Activated T-helper 1 cell treated with anti-CD3 and anti-CD28 coated beads, Interleukin-2, amount 50 U/mL, for 16 hours (primary cell): Measurements from ENCODE around the gene PRPS1.
"Not testable (repeated sequence)": the region's sequence is repeated elsewhere in the genome, so short reads cannot be mapped to it uniquely, and the experiment has no call there.

Experiments
- DNase-seq, 2 donors: peaks; one replicate each; pipeline ENCODE4 v3.0.0-alpha.2; 2020; ENCODE audit warnings: low read depth in 1 of 2, low spot score in 1 of 2

The PRPS1 gene

GRCh38 chrX:107627838-107628661 is at the start of gene PRPS1:
PRPS1 (plus strand) TSS chrX:107628510; CDS start chrX:107628629, 119 bp downstream.
- DNase-seq, result peak; percentile 57 to 76

DNA sequence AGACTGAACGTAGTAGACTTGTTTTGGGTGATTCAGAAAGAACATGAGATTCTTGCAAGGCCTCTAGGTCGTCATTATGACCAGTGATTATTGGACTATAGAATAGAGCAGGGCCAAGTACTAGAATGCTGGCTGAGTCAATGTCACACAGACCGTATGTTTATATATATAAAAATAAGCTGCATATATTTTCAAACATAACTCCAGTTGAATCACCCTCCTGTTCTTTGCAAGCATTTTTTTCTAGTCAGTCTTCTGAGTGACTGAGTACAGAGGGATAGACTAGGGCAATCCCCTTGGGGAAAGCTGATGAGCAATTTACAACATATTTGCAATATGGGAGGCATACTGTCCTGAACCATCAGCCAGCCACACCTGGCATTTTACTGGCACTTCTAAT is 48.4 kb upstream of the PRPS1 start:
- DNase-seq, result no peak

- no peak for DNase-seq
Measured at GRCh38 chrX:107581923-107582322, 46.4 kb upstream of the PRPS1 start.

DNA sequence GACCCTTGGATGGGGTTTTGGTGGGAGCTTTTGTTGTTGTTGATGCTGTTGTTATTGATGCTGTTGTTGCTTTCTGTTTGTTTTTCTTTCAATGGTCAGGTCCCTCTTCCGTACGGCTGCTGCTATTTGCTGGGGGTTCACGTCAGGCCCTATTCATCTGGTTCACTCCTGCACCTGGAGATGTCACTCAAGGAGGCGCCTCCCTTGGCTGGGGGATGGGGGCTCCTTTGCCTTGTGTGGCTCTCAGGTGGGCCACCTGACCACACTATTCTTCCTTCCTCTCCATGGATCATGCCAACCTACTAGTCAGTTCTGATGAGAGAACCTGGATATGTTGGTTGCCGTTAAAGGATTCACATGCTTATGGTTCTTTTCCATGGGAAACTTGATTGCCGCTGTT is 39.1 kb upstream of the PRPS1 start:
- no peak for DNase-seq

DNA sequence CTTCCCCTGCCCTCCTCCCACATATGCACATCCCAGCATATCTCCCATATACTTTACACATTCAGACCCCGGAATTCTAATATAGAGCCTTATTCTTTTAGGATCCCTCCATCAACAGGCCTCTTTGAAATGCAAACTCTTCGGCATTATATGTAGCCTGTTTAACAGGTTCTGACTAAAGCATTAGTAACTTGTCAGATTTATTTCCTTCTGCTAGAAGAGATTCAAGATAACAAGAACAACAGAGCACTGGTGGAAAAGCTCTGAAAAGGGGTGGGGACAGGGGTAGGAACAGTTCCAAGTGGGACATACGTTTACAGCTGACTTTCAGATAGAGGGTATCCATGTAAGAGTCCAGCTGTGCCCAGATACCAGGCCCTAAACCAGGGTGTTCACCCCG is 31.7 kb upstream of the PRPS1 start:
- no peak for DNase-seq

DNA sequence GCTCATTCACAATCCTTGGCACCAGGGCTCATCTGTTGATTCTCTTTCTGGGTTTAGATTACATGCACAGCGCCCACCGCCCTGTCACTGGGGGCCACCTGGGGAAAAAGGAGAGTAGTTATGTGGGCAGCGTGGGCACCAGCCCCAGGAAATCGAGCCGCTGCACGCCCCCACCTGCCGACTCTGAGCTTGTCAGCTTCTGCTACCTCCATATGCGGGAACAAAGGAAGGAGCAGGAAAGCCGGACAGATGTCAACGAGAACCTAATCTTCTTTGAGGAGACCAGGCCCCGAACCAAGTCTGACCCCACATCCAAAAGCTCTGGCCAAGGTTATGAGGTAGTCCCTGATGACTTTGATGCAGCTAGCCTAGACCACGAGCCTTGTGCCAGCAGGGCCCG is 31.0 kb upstream of the PRPS1 start:
- no peak for DNase-seq

GRCh38 chrX:107597791-107598190 is 30.5 kb upstream of the PRPS1 start:
- DNase-seq, result no peak

DNA sequence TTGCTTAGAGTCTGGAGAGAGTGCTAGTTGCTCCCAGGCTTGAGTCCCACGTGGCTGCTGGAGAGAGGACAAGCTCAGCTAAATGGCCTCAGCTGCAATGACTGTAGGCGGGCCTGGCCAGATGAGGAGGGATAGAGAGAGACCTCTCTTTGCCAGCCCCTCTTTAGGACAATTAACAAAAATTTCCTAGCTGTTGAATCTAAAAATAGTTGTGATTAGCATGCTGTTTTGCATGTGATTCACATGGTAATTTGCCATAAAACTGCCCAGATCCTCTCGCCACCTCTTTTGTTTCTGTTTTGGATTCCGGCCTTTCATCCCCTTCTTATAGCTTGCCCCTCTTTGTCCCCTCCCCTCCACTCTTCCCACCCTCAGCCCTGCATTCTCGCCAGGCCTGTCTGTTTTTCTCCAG is 28.9 kb upstream of the PRPS1 start:
- no peak for DNase-seq

DNA sequence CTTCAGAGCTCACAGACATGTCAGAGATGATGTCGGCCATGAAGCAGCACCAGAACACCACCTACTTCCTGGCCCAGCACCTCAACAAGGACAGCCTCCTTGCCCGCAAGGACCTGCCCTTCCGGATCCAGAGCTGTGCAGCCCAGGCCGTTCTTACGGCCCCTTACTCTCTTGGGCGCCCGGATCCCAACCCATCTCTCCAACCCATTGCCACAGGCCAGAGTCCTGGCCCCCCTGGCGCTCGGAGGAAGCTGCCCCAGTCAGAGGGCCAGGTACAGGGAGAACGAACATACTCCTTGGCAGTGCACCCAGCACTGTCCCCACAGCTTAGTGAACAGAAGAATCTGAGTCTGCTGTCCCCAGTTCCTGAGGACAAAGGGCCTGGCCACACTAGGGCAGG is 27.9 kb upstream of the PRPS1 start:
- DNase-seq, result no peak

GRCh38 chrX:107601326-107601725 is 27.0 kb upstream of the PRPS1 start:
- DNase-seq, result no peak

GRCh38 chrX:107601759-107602158 is 26.6 kb upstream of the PRPS1 start:
- DNase-seq, result no peak

GRCh38 chrX:107602694-107603239 is 25.5 kb upstream of the PRPS1 start:
- DNase-seq, result no peak

DNA sequence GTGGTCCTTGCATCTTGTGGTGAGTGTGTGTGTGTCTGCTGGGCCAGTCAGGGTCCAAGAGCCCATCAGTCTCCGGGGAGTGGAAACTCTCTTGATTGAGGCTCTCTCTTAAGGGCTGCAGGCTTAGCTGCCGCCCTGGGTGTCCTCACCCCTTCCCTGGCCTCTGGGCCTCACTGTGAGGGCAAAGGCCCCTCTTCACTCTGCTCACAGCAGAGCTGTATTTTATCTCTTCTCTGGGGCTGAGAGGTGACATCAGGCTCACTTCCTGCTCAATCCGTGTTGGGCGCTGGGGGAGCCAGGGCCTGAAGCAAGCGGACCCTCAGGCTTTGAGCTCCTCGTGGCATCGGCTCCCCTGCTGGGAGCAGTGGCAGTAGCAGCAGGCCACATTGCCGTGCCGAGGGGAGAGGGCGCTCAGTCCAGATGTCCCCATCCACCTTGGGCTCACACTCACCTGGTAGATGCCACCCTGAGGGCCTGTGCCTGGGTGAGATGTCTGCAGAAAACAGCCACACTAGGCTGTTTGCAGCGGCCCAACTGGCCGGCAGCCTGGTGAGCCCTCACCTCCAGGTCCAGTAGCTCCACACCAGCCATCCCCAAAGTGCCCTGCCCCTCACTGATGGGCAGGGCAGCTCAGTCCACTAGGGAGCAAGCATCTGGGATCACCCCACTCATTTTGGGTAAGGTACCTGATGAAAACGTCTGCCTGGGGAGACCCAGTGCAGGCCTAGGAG is 24.7 kb upstream of the PRPS1 start:
- DNase-seq, result no peak

- DNase-seq, result not testable (repeated sequence)
Measured at GRCh38 chrX:107609061-107609460, 19.2 kb upstream of the PRPS1 start.

DNA sequence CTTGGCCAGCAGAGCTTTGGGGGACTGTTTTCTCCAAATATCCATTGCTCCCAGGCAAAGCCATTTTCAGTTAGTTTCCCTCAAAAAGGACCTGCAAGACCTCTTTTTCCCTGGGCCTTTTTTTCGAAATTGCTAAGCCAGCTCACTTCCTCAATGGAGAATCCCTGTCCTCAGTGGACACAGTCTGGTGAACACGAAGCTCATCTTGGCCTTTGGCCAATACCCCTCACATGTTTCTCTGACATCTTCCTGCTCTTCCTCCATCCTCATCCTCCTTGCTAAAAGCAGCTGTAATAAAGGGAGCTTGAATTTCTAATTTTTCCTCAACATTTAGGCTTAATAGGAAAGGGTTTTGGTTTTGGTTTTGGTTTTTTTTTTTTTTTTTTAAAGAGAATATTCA is 17.6 kb upstream of the PRPS1 start:
- no peak for DNase-seq

DNA sequence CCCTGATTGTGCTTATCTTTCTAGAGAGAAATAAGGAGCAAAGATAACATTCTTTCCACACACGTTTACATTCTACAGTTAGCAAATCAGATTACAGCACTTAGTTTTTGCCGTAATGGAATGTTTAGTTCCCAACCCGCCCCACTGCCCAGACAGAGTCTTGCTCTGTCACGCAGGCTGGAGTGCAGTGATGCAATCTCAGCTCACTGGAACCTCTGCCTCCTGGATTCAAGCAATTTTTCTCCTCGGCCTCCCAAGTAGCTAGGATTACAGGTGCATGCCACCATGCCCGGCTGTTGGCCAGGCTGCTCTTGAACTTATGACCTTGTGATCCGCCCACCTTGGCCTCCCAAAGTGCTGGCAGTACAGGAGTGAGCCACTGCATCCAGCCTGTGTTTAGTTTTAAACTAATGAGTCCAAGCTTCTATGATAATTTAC is 8.4 kb upstream of the PRPS1 start:
- no peak for DNase-seq

DNA sequence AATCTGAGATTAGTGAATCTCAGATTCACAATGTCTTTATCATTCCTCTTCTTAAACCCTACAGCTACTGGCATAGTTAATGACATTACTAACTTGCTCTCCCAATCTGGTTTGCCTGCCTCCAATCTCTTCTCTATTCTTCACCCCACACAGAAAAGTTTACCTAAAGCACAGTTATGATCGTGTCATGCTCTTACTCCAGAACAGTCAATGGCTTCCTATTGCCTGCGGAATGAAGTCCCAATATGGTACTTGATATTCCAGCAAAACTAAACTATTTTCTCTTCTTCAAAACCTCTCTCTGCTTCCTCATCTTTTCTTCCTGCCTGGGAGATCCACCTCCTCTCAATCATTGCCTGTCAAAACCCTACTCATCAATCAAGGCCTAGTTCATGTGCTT is 3.4 kb upstream of the PRPS1 start:
- no peak for DNase-seq

- DNase-seq, result no peak
Measured at GRCh38 chrX:107625739-107626138, 2.6 kb upstream of the PRPS1 start.

- no peak for DNase-seq
Measured at GRCh38 chrX:107626481-107626880, 1.8 kb upstream of the PRPS1 start.

DNA sequence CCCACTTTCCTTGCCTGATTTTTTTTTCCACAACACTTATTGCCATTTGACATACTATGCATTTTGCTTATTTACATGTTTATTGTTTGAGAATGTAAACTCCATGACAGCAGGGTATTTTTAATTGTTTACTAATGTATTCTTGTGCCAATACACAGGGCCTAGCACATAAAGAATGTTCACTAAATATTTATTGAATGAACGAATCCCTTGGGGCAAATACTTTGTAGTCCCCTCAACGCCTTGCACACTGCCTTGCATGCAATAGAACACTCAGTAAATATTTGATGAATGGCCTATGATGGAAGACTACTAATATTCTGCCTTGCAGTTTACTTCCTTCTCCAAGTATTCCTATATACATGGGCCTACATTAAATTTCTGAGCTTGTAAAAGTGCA is 1.4 kb upstream of the PRPS1 start:
- no peak for DNase-seq

- peak; percentile 7 to 13 for DNase-seq
Measured at GRCh38 chrX:107628662-107629539, 591 bp downstream of the PRPS1 start.
